Activated naive CD4-positive, alpha-beta T cell treated with anti-CD3 and anti-CD28 coated beads, Interleukin-2, amount 10 ng/mL, durations not matched to agents 7 days and 5 days (primary cell): ENCODE measurements around the gene TSPAN8.
"Not testable (repeated sequence)": the region's sequence is repeated elsewhere in the genome, so short reads cannot be mapped to it uniquely, and the experiment has no call there.

Experiments
- CTCF ChIA-PET: fragments of 350-600 bp; sonication (Branson Sonifier 250); formaldehyde crosslinking; loops from one replicate; lab custom pipeline; 2021; ENCODE audit warnings: antibody characterized with exemption; lab: Charles Lee
- DNase-seq: peaks from one replicate; pipeline ENCODE4 v3.0.0-alpha.2; 2020
- H3K27ac Mint-ChIP-seq: one replicate; pipeline ENCODE4 v1.8.0; 2021; ENCODE audit warnings: mild to moderate bottlenecking, moderate library complexity, mixed read lengths
- H3K27me3 Mint-ChIP-seq: one replicate; pipeline ENCODE4 v1.8.0; 2021; ENCODE audit warnings: mild to moderate bottlenecking, mixed read lengths
- H3K36me3 Mint-ChIP-seq: one replicate; pipeline ENCODE4 v1.8.0; 2021; ENCODE audit warnings: mixed read lengths
- H3K4me1 Mint-ChIP-seq: one replicate; pipeline ENCODE4 v1.8.0; 2021; ENCODE audit warnings: mixed read lengths
- H3K4me3 Mint-ChIP-seq: one replicate; pipeline ENCODE4 v1.8.0; 2021; ENCODE audit warnings: mild to moderate bottlenecking, moderate library complexity, mixed read lengths
- H3K9me3 Mint-ChIP-seq: one replicate; pipeline ENCODE4 v1.8.0; 2021; ENCODE audit warnings: mixed read lengths

Gene TSPAN8

DNA sequence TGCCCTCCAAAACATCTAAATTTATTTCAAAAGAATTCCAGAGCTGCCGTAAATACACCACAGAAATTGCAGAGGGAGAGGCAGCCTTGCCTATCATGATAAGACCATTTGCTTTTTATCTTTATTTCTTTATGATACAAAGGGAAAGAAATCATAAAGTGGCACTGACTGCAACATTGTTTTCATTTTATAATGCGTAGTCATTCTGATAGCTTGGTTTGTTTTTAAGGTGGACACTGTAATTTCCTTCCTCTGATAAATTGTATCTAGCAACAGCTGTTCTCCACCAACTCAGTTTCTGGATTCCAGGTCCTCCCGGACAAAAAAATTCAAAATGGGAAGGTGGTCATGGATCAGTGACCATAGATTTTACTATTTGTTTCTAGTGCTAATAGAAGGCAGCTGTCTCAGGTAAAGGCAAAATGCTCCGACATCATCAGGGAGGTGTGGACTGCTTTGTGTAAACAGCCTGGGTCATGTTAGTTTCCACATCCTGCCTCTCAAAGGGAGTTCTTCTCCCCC is 623 bp upstream of the TSPAN8 start:
- Mint-ChIP-seq H3K27ac (no peak overlapping the region), H3K9me3 (no peaks in the 10 kb centered on the region), H3K27me3 (no peaks in the 10 kb centered on the region), H3K36me3 (no peaks in the 10 kb centered on the region), H3K4me1 (no peaks in the 10 kb centered on the region), H3K4me3 (no peak overlapping the region)
- DNase-seq, result no peak
- CTCF ChIA-PET, result no interaction called here

DNA sequence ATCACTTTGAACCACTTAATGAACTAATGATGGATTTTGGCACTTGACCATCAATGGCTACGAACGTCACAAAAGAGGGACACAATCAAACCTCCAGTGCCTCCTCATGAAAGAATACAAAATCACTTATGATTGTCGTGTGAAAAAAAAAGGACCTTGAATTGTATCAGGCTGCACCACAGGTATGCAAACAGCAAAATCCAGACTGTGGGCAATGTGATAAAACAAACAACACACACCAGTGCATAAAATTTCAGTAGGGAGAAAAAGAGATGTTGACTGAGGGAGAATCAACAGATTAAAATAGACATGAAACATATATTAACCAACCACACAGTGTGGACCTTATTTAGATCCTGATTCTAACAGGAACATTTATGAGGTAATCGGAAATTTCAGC is 2.6 kb downstream of the TSPAN8 start:
- H3K27me3 Mint-ChIP-seq, result no peaks in the 10 kb centered on the region
- DNase-seq, result no peak
- H3K4me1 Mint-ChIP-seq, result no peaks in the 10 kb centered on the region
- no peak overlapping the region for H3K27ac Mint-ChIP-seq
- H3K36me3 Mint-ChIP-seq, result no peaks in the 10 kb centered on the region
- CTCF ChIA-PET, result no interaction called here
- H3K4me3 Mint-ChIP-seq, result no peak overlapping the region
- no peaks in the 10 kb centered on the region for H3K9me3 Mint-ChIP-seq

DNA sequence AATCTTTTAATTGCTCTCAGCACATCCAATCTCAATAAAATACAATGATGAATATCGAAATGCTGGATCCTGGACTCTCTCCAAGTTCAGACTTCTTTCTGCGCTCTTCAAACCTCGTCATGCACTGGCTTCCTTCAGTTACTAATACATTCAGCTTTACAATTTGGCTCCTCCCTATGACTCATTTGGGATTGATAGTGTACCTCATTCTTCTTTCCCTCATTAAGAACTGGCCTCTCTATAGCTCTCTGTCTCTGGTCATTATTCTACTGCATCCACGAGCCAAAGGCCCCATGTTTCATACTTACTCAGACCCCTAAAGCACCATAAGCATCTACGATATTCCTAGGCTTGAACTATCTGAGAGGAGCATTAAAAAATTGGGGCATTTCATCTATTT is 4.9 kb downstream of the TSPAN8 start:
- no peaks in the 10 kb centered on the region for H3K9me3 Mint-ChIP-seq
- CTCF ChIA-PET, result no interaction called here

DNA sequence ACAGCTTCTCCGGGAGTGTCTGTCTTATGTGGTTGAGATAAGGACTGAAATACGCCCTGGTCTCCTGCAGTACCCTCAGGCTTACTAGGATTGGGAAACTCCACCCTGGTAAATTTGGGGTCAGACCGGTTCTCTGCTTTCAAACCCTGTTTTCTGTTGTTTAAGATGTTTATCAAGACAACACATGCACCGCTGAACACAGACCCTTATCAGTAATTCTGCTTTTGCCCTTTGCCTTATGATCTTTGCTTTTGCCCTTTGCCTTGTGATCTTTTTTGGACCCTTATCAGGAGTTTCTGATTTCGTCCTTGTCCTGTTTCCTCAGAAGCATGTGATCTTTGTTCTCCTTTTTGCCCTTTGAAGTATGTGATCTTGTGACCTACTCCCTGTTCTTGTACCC is 7.8 kb downstream of the TSPAN8 start:
- DNase-seq, H3K27me3 Mint-ChIP-seq, H3K4me1 Mint-ChIP-seq, H3K36me3 Mint-ChIP-seq, H3K4me3 Mint-ChIP-seq, CTCF ChIA-PET, H3K27ac Mint-ChIP-seq, H3K9me3 Mint-ChIP-seq: not testable (repeated sequence)

More for the DNA sequence above, 4.9 kb downstream of the TSPAN8 start:
- no peak for DNase-seq
- Mint-ChIP-seq H3K4me1 (no peaks in the 10 kb centered on the region), H3K36me3 (no peaks in the 10 kb centered on the region), H3K27me3 (no peaks in the 10 kb centered on the region), H3K4me3 (no peak overlapping the region), H3K27ac (no peak overlapping the region)

DNA sequence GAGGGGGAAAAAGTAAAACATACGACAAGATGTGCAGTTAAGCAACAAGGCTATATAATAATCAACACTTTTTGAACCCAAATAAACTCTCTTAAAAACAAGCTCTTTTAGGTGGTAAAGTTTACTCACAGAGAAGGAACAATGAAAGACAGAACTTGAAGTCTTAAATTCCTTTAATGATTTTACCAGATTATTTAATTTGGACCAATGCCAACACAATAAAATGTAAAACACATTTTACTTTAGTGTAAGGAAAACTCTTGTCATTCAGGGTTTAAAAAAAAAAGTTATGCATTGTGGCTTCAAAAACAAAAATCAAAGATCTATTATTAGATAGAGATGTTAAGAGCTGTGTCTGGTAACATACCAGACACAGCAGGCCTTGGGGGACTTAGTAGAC is 13.1 kb downstream of the TSPAN8 start:
- no peak for DNase-seq
- Mint-ChIP-seq H3K36me3 (no peaks in the 10 kb centered on the region), H3K27ac (no peak overlapping the region), H3K27me3 (no peaks in the 10 kb centered on the region), H3K4me3 (no peak overlapping the region), H3K9me3 (no peaks in the 10 kb centered on the region), H3K4me1 (no peaks in the 10 kb centered on the region)
- CTCF ChIA-PET, result no interaction called here

DNA sequence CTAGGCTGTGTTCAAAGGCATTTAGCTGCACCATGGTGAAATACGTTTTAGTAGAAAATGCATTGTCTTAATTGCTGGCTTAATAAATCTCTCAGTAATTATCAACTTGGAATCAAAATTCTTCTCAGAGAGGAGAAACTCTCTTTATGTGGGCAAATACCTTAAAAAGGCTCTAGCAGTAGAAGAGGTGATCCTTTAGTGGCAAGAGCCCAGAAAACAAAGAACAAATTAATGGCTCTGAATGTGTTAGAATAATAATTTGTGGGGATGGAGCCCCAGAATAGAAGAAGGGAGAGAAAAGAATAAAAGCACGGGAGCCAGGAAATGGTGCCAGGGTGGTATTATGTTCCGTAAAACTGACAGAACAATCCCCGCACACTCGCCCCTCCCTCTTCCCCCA is 14.8 kb downstream of the TSPAN8 start:
- H3K27me3 Mint-ChIP-seq, result no peaks in the 10 kb centered on the region
- no peak overlapping the region for H3K4me3 Mint-ChIP-seq
- no peaks in the 10 kb centered on the region for H3K9me3 Mint-ChIP-seq
- CTCF ChIA-PET, result no interaction called here
- H3K4me1 Mint-ChIP-seq, result no peaks in the 10 kb centered on the region
- H3K27ac Mint-ChIP-seq, result no peak overlapping the region
- no peak for DNase-seq
- no peaks in the 10 kb centered on the region for H3K36me3 Mint-ChIP-seq

DNA sequence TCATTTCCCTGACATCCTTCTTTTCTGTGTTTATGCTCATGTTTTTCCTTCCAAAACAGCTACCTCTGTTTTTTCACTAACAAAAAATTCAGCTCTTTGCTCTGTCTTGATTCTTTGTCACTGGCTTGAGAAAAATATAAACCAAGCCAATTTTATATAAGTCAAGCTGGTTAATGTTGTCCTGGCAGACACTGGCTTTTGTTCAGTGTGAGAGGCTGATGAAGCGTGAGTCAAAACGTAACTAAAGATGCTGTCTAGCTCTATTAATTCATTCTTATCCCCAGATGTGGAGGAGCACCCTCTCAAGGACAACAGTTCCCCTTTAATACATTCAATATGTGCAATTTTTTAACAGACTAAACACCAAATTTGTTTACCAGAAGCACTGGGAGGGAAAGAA is 15.8 kb downstream of the TSPAN8 start:
- no peaks in the 10 kb centered on the region for H3K9me3 Mint-ChIP-seq
- H3K27ac Mint-ChIP-seq, result no peak overlapping the region
- DNase-seq, result no peak
- H3K27me3 Mint-ChIP-seq, result no peaks in the 10 kb centered on the region
- no peaks in the 10 kb centered on the region for H3K4me1 Mint-ChIP-seq
- no peaks in the 10 kb centered on the region for H3K36me3 Mint-ChIP-seq
- H3K4me3 Mint-ChIP-seq, result no peak overlapping the region
- CTCF ChIA-PET, result no interaction called here

DNA sequence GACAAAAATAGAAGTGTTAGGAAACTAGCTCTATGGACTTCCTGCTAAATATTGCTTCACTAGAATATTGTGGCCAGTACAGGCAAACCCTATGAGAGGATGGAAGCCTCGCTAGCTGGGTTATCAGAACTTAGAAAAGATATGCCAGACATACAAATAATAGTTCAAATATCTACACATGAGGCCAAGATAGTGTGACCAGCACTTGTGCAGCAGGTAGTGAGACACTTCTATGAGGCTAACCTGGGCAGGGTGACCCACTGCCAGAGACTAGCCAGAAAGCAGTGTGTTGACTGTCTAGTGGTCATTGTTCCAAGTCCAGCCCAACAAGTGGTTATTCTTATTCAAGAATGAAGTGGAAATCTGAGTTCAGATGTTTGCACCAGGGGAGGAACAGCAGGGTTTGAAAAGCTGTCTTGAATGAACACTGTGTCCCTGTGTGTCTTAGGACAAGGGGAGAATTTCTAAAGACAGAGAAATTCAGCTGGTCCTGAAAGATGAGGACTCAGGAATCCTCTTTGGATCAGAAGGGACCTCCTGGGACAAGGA is 16.3 kb downstream of the TSPAN8 start:
- CTCF ChIA-PET, result no interaction called here
- Mint-ChIP-seq H3K4me1 (no peaks in the 10 kb centered on the region), H3K27ac (no peak overlapping the region), H3K27me3 (no peaks in the 10 kb centered on the region), H3K9me3 (no peaks in the 10 kb centered on the region), H3K4me3 (no peak overlapping the region), H3K36me3 (no peaks in the 10 kb centered on the region)
- DNase-seq, result no peak

DNA sequence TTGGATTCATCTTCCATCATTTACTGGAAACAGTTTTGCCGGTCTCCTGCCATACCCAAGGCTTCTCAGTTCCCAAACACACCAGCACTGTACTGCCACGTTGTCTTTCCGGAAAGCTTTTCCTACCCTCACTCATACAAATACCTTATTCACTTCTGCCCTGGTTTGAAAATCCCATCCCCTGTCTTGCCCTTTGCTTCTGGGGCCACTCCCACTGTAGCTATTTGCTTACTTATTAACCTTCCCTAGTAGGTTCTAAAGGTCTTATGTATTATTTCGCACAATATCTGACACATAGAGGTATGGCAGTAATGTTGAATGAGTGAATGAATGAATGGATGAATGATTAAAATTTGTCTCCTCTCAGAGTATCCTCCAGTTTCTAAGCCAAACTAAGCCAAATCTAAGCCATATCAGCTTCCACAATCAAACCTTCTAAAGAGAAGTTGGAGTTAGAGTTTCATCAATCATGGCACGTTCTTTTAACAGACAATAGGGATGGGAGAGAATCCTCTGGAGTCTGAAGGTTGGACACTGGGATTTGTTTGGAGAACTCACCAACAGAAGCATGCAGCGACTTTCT is 18.6 kb downstream of the TSPAN8 start:
- Mint-ChIP-seq H3K27me3 (no peaks in the 10 kb centered on the region), H3K27ac (no peak overlapping the region), H3K4me1 (no peaks in the 10 kb centered on the region), H3K4me3 (no peak overlapping the region), H3K36me3 (no peaks in the 10 kb centered on the region), H3K9me3 (no peaks in the 10 kb centered on the region)
- DNase-seq, result no peak
- CTCF ChIA-PET, result no interaction called here

DNA sequence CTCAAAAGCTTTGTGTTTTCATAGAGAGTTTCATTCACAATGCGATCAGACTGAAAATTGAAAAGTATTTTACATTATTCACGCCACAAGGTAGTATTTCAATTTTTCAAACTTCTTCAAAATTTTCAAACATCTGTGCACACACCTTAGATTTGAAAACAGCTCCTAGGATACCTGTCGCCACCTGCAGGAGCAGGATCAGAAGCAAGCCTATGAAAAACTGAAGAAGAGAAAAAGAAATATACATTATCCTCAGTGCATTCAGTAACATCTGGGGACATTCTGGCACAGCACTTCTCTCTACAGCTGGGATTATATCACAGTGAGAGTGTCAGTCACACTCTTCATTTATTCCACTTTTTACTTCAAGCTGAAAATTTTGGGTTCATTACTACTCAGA is 19.8 kb downstream of the TSPAN8 start:
- no peaks in the 10 kb centered on the region for H3K9me3 Mint-ChIP-seq
- no peaks in the 10 kb centered on the region for H3K36me3 Mint-ChIP-seq
- CTCF ChIA-PET, result no interaction called here
- no peak overlapping the region for H3K27ac Mint-ChIP-seq
- DNase-seq, result no peak
- H3K4me3 Mint-ChIP-seq, result no peak overlapping the region
- no peaks in the 10 kb centered on the region for H3K27me3 Mint-ChIP-seq
- H3K4me1 Mint-ChIP-seq, result no peaks in the 10 kb centered on the region

DNA sequence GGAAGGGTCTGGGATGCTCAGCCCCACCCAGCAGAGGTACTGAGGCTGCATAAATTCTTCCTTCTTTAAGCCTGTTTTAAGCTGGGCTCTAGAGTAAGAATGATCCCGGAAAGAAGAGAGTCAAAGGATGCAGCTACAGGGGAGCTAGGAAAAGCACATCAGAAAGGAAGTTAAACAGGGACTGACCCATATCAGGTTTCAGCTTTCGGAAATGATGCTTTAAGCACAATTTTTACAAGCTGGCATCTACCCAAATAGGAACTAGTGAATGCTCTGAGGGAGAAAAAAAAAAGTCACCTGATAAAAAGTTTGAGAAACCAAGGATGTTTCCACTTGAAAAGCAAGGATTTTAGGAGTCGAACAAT is 22.0 kb downstream of the TSPAN8 start:
- Mint-ChIP-seq H3K4me1 (no peaks in the 10 kb centered on the region), H3K27ac (no peak overlapping the region)
- CTCF ChIA-PET, result no interaction called here

DNA sequence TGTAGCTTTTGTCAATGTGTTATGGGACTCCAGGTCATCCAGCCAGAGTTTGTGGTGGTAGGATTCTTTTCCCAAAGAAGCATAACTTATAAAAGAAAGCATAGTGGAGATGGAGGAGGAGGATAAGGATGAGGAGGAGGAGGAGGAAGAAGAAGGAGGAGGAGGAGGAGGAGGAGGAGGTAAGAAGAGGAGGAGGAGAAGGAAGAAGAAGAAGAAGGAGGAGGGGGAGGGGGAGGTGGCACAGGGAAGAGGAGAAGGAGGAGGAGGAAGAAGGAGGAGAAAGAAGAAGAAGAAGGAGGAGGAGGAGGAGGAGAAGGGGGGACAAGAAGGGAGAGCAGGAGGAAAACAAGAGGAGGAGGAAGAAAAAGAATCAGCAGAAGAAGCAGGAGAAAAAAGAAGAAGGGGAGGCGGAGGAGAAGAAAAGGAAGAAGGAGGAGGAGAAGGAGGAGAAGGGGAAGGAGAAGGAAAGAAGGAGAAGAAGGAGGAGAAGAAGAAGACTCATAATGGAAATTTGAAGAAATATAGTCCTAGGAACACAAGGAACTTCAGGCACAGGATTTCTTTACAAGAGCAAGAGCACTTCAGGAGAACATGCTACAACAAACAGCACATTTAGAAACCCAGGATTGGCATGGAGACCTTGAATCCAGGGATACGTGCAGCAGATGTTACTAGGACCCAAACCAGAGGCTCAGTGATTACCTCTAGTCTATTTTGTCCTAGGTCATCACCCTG is 22.6 kb downstream of the TSPAN8 start:
- no peak overlapping the region for H3K4me3 Mint-ChIP-seq
- CTCF ChIA-PET, result no interaction called here
- no peak for DNase-seq

More for the DNA sequence above, 22.0 kb downstream of the TSPAN8 start:
- Mint-ChIP-seq H3K27me3 (no peaks in the 10 kb centered on the region), H3K36me3 (no peaks in the 10 kb centered on the region), H3K4me3 (no peak overlapping the region), H3K9me3 (peaks cover 3% of the 10 kb centered on the region)
- no peak for DNase-seq

DNA sequence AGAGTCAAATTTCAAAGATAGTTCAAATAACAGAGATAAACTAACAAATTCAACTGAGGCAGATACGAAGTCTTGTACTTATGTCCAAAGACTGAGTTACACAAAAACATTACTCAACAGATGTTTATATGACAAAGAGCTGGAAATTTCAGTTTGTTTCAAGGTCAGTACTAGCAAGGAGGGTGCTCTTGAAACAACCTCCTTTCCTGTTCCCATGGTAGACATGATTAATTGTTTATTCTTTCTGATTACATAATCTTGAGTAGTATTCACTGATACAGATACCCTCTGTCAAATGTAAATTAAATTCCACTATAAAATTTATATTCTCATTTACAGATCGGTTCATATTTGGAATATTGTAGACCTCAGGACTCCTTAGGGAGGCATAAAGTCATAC is 23.4 kb downstream of the TSPAN8 start:
- Mint-ChIP-seq H3K36me3 (no peaks in the 10 kb centered on the region), H3K4me1 (no peaks in the 10 kb centered on the region), H3K27me3 (no peaks in the 10 kb centered on the region), H3K27ac (no peak overlapping the region), H3K4me3 (no peak overlapping the region), H3K9me3 (peaks cover 3% of the 10 kb centered on the region)
- no peak for DNase-seq
- CTCF ChIA-PET, result no interaction called here

More for the DNA sequence above, 22.6 kb downstream of the TSPAN8 start:
- Mint-ChIP-seq H3K36me3 (no peaks in the 10 kb centered on the region), H3K27me3 (no peaks in the 10 kb centered on the region), H3K4me1 (no peaks in the 10 kb centered on the region), H3K9me3 (peaks cover 3% of the 10 kb centered on the region), H3K27ac (no peak overlapping the region)

DNA sequence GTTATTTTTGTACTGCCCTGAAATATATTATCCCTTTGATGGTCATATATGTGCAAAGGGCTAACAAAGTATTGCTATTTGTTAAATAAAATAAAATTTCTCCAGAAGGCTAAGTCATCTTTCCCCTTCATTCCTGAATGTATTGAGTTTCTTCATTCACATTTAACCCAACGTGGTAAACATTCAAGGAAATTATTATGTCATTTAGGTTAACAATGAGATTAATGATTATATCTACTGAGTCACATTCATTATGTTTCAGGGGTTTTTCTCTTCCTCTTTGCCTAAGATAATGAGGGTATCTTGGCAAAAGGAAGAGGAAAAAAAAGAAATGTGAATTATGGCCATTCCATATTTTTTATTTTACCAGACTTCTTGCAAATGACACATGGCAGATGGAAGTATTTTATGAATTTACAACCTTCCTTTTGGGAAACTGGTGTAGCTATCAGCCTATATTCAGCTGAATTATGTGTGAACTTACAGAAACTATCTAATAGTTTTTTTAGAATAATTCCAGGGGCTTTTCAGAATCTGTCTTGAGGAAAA is 27.2 kb downstream of the TSPAN8 start:
- Mint-ChIP-seq H3K27me3 (no peaks in the 10 kb centered on the region), H3K4me1 (no peaks in the 10 kb centered on the region), H3K27ac (no peak overlapping the region), H3K4me3 (no peak overlapping the region), H3K36me3 (no peaks in the 10 kb centered on the region), H3K9me3 (peaks cover 3% of the 10 kb centered on the region)
- no peak for DNase-seq
- CTCF ChIA-PET, result no interaction called here

DNA sequence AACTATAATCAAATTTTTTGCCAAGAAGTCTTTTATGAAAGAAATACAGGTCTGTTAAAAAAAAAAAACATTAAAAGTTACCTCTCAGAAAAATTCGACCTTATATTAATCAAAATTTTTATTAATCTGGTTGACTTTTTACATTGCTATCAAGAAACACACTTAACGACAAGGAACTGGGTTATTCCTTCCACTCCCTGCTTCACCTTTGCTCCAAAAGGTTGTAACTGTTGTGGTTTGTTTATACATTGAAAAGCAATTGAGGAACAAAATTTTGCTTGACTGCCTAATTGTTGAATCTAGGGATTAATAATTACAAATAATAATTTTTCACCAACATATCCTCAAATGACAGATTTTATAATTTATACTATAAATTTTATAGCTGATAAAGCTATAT is 28.4 kb downstream of the TSPAN8 start:
- peaks cover 3% of the 10 kb centered on the region for H3K9me3 Mint-ChIP-seq
- CTCF ChIA-PET, result interaction anchor here (0.9 kb wide), 1 partner anchor 12 kb away, joined by 3 read pairs; no protein-coding TSS in a partner anchor
- no peaks in the 10 kb centered on the region for H3K36me3 Mint-ChIP-seq
- no peaks in the 10 kb centered on the region for H3K4me1 Mint-ChIP-seq
- H3K4me3 Mint-ChIP-seq, result no peak overlapping the region
- H3K27ac Mint-ChIP-seq, result no peak overlapping the region
- DNase-seq, result no peak
- no peaks in the 10 kb centered on the region for H3K27me3 Mint-ChIP-seq
